Activated CD8-positive, alpha-beta memory T cell treated with anti-CD3 and anti-CD28 coated beads, Interleukin-2, amount 10 ng/mL, durations not matched to agents 7 days and 5 days (primary cell): ENCODE data around the gene SRMS. TPM values are rescaled to one million over a fixed set of nuclear protein-coding genes. Genes with fewer than 3 reads are reported as not detected.

Source experiments
- ATAC-seq: fragments of 150-1000 bp; cut with Tn5 transposase; one replicate; pipeline ENCODE4 v1.10.0; 2021; ENCODE audit warnings: moderate library complexity
- CTCF ChIA-PET: fragments of 350-600 bp; sonication (Branson Sonifier 250); formaldehyde crosslinking; loops from one replicate; lab custom pipeline; 2021; ENCODE audit warnings: antibody characterized with exemption; lab: Charles Lee
- DNase-seq: peaks from one replicate; pipeline ENCODE4 v3.0.0-alpha.2; 2020
- H3K27ac Mint-ChIP-seq: one replicate; pipeline ENCODE4 v1.8.0; 2021; ENCODE audit warnings: mild to moderate bottlenecking, mixed read lengths
- H3K27me3 Mint-ChIP-seq: one replicate; pipeline ENCODE4 v1.8.0; 2021; ENCODE audit warnings: mixed read lengths
- H3K36me3 Mint-ChIP-seq: one replicate; pipeline ENCODE4 v1.8.0; 2021; ENCODE audit warnings: mild to moderate bottlenecking, mixed read lengths
- H3K4me1 Mint-ChIP-seq: one replicate; pipeline ENCODE4 v1.8.0; 2021; ENCODE audit warnings: mixed read lengths
- H3K4me3 Mint-ChIP-seq: one replicate; pipeline ENCODE4 v1.8.0; 2021; ENCODE audit warnings: mild to moderate bottlenecking, moderate library complexity, mixed read lengths
- H3K9me3 Mint-ChIP-seq: one replicate; pipeline ENCODE4 v1.8.0; 2022; ENCODE audit warnings: low read depth, mixed read lengths
- total RNA-seq, 2 experiments: library from RNA; stranded (reverse); gene quantifications; one replicate each; pipeline ENCODE4 v1.2.3, GENCODE V29; 2021

The SRMS gene
- total RNA-seq, 2 experiments from 2014 or later, result not detected

- Mint-ChIP-seq H3K4me1 (no peaks in the 10 kb centered on the region), H3K27ac (no peak overlapping the region), H3K27me3 (peaks cover 13% of the 10 kb centered on the region), H3K9me3 (no peaks in the 10 kb centered on the region), H3K4me3 (no peak overlapping the region), H3K36me3 (peaks cover 11% of the 10 kb centered on the region)
- CTCF ChIA-PET, result no interaction called here
- ATAC-seq, result no peak
- DNase-seq, result no peak
Measured at GRCh38 chr20:63587256-63587655, 39.7 kb upstream of the SRMS start.

GRCh38 chr20:63586797-63587196, 39.2 kb upstream of the SRMS start:
- H3K4me3 Mint-ChIP-seq, result no peak overlapping the region
- no peaks in the 10 kb centered on the region for H3K4me1 Mint-ChIP-seq
- ATAC-seq, result no peak
- CTCF ChIA-PET, result no interaction called here
- no peak for DNase-seq
- H3K27ac Mint-ChIP-seq, result no peak overlapping the region
- peaks cover 13% of the 10 kb centered on the region for H3K27me3 Mint-ChIP-seq
- no peaks in the 10 kb centered on the region for H3K9me3 Mint-ChIP-seq
- peaks cover 9% of the 10 kb centered on the region for H3K36me3 Mint-ChIP-seq

GRCh38 chr20:63585616-63586565, 38.3 kb upstream of the SRMS start:
- DNase-seq, result no peak
- CTCF ChIA-PET, result no interaction called here
- H3K9me3 Mint-ChIP-seq, result no peaks in the 10 kb centered on the region
- H3K4me3 Mint-ChIP-seq, result no peak overlapping the region
- no peaks in the 10 kb centered on the region for H3K4me1 Mint-ChIP-seq
- peaks cover 17% of the 10 kb centered on the region for H3K27me3 Mint-ChIP-seq
- no peak overlapping the region for H3K27ac Mint-ChIP-seq
- no peak for ATAC-seq
- peaks cover 6% of the 10 kb centered on the region for H3K36me3 Mint-ChIP-seq

GRCh38 chr20:63582382-63583063, 35.0 kb upstream of the SRMS start:
- peaks cover 3% of the 10 kb centered on the region for H3K36me3 Mint-ChIP-seq
- H3K4me1 Mint-ChIP-seq, result no peaks in the 10 kb centered on the region
- peaks cover 42% of the 10 kb centered on the region for H3K27me3 Mint-ChIP-seq
- no peak overlapping the region for H3K4me3 Mint-ChIP-seq
- CTCF ChIA-PET, result interaction anchor here (1.0 to 1.5 kb wide), 2 partner anchors 59 to 126 kb away, joined by 3 to 4 read pairs; partner anchors contain the start of gene ZGPAT
- no peak overlapping the region for H3K27ac Mint-ChIP-seq
- ATAC-seq, result no peak
- no peaks in the 10 kb centered on the region for H3K9me3 Mint-ChIP-seq
- DNase-seq, result no peak

GRCh38 chr20:63580796-63581461, 33.4 kb upstream of the SRMS start:
- Mint-ChIP-seq H3K4me1 (no peaks in the 10 kb centered on the region), H3K27me3 (peaks cover 55% of the 10 kb centered on the region), H3K9me3 (no peaks in the 10 kb centered on the region), H3K36me3 (no peaks in the 10 kb centered on the region), H3K27ac (no peak overlapping the region), H3K4me3 (no peak overlapping the region)
- CTCF ChIA-PET, result interaction anchor here (0.7 to 0.8 kb wide), 2 partner anchors 77 to 284 kb away, joined by 3 read pairs; partner anchors contain the start of genes RTEL1 and TPD52L2
- peak; percentile 79 for DNase-seq
- peak; percentile 88 for ATAC-seq

- ATAC-seq, result no peak
- DNase-seq, result no peak
- Mint-ChIP-seq H3K36me3 (no peaks in the 10 kb centered on the region), H3K4me3 (no peak overlapping the region), H3K27ac (no peak overlapping the region), H3K4me1 (no peaks in the 10 kb centered on the region), H3K9me3 (no peaks in the 10 kb centered on the region), H3K27me3 (peaks cover 63% of the 10 kb centered on the region)
- CTCF ChIA-PET, result interaction anchor here (1.0 kb wide), 1 partner anchor 10 kb away, joined by 3 read pairs; no protein-coding TSS in a partner anchor
Measured at GRCh38 chr20:63579017-63579694, 31.6 kb upstream of the SRMS start.

GRCh38 chr20:63578224-63579016, 30.9 kb upstream of the SRMS start:
- no peaks in the 10 kb centered on the region for H3K4me1 Mint-ChIP-seq

GRCh38 chr20:63577317-63577894, 29.9 kb upstream of the SRMS start:
- ATAC-seq (no peak), DNase-seq (no peak)
- Mint-ChIP-seq H3K9me3 (no peaks in the 10 kb centered on the region), H3K27me3 (peaks cover 51% of the 10 kb centered on the region), H3K27ac (no peak overlapping the region), H3K4me1 (no peaks in the 10 kb centered on the region), H3K4me3 (no peak overlapping the region), H3K36me3 (no peaks in the 10 kb centered on the region)
- CTCF ChIA-PET, result interaction anchor here (1.5 kb wide), 1 partner anchor 81 kb away, joined by 3 read pairs; no protein-coding TSS in a partner anchor

More at GRCh38 chr20:63578224-63579016, 30.9 kb upstream of the SRMS start:
- H3K9me3 Mint-ChIP-seq, result no peaks in the 10 kb centered on the region
- no peak overlapping the region for H3K4me3 Mint-ChIP-seq
- no peak overlapping the region for H3K27ac Mint-ChIP-seq
- ATAC-seq, result no peak
- H3K36me3 Mint-ChIP-seq, result no peaks in the 10 kb centered on the region
- CTCF ChIA-PET, result interaction anchor here (1.0 kb wide), 1 partner anchor 10 kb away, joined by 3 read pairs; no protein-coding TSS in a partner anchor
- H3K27me3 Mint-ChIP-seq, result peaks cover 59% of the 10 kb centered on the region
- no peak for DNase-seq

GRCh38 chr20:63576311-63576710, 28.8 kb upstream of the SRMS start:
- H3K4me3 Mint-ChIP-seq, result no peak overlapping the region
- H3K36me3 Mint-ChIP-seq, result no peaks in the 10 kb centered on the region
- no peak for ATAC-seq
- no peaks in the 10 kb centered on the region for H3K4me1 Mint-ChIP-seq
- peaks cover 47% of the 10 kb centered on the region for H3K27me3 Mint-ChIP-seq
- CTCF ChIA-PET, result interaction anchor here (0.8 to 1.5 kb wide), 3 partner anchors 9 to 80 kb away, joined by 3 to 4 read pairs (median 3); partner anchors contain the start of gene PPDPF
- no peaks in the 10 kb centered on the region for H3K9me3 Mint-ChIP-seq
- no peak for DNase-seq
- H3K27ac Mint-ChIP-seq, result no peak overlapping the region

GRCh38 chr20:63574829-63575743, 27.5 kb upstream of the SRMS start:
- ATAC-seq (no peak), DNase-seq (no peak)
- Mint-ChIP-seq H3K4me3 (peak overlapping the region; percentile 44), H3K9me3 (no peaks in the 10 kb centered on the region), H3K36me3 (no peaks in the 10 kb centered on the region), H3K27me3 (peaks cover 39% of the 10 kb centered on the region), H3K27ac (no peak overlapping the region), H3K4me1 (peaks cover 3% of the 10 kb centered on the region)
- CTCF ChIA-PET, result interaction anchor here (1.1 to 2.2 kb wide), 3 partner anchors 38 to 67 kb away, joined by 3 to 16 read pairs (median 6); partner anchors contain the start of genes GMEB2 and PTK6
